GM12874 (cell line): ENCODE measurements around the gene OPALIN.

Experiments used
- TF ChIP-seq, protein P1 (sequence below): IDR thresholded peaks from 2 replicates; pipeline ENCODE4 v1.5.1; 2011; ENCODE audit warnings: low read depth, mild to moderate bottlenecking, control low read depth, low read length, moderate library complexity; ENCODE audit not compliant: insufficient read depth

Gene OPALIN

DNA sequence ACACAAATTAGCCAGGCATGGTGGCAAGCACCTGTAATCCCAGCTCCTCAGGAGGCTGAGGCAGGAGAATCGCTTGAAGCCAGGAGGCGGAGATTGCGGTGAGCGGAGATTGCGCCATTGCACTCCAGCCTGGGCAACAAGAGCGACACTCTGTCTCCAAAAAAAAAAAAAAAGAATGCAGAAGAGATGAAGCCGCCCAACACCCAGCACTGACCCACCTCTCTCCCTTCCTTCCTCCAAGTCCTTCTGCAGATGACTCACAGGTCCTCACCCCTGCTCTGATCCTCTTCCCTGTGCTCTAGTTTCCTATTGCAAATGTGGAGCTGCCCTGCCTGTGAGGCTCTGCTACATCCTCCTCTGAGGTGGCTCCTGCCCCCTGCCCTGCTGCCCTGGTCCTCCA is 22.0 kb upstream of the OPALIN start:
- TF ChIP-seq, protein P1, sequence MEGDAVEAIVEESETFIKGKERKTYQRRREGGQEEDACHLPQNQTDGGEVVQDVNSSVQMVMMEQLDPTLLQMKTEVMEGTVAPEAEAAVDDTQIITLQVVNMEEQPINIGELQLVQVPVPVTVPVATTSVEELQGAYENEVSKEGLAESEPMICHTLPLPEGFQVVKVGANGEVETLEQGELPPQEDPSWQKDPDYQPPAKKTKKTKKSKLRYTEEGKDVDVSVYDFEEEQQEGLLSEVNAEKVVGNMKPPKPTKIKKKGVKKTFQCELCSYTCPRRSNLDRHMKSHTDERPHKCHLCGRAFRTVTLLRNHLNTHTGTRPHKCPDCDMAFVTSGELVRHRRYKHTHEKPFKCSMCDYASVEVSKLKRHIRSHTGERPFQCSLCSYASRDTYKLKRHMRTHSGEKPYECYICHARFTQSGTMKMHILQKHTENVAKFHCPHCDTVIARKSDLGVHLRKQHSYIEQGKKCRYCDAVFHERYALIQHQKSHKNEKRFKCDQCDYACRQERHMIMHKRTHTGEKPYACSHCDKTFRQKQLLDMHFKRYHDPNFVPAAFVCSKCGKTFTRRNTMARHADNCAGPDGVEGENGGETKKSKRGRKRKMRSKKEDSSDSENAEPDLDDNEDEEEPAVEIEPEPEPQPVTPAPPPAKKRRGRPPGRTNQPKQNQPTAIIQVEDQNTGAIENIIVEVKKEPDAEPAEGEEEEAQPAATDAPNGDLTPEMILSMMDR = no peak

DNA sequence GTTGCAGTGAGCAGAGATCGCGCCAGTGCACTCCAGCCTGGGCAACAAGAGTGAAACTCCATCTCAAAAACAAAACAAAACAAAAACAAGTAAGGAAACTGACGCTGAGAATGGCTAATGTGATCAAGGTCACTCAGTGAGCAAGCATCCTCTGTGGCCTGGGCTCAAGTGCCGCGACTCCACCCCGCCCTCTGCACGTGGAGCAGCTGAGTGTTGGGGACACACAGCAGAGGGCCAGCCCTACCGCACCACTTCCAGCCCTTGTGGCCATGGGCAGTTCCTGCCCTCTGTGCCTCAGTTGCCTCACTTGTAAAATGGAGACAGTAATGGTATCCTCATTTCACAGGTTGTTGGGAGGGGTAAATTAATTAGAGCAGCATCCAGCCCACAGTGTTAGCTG is 21.0 kb upstream of the OPALIN start:
- TF ChIP-seq, protein P1 = no peak

DNA sequence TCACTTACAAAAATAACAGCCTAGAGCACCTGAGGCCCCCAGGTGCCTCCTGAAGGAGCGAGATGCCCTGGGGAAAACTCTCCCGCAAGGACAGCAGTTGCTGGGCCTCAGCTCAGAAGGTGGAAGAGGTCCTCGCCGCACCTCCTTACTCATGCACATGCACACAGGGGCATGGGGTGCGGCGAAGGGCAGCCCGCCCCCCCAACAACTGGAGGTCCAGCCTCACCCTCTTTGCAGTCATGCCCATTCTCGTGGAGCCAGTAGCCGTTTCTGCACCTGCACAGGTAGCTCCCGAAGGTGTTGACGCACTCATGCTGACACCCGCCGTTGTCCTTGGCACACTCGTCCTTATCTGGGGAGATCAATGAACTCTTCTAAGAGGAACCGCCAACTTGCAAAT is 19.9 kb upstream of the OPALIN start:
- TF ChIP-seq, protein P1 = no peak

DNA sequence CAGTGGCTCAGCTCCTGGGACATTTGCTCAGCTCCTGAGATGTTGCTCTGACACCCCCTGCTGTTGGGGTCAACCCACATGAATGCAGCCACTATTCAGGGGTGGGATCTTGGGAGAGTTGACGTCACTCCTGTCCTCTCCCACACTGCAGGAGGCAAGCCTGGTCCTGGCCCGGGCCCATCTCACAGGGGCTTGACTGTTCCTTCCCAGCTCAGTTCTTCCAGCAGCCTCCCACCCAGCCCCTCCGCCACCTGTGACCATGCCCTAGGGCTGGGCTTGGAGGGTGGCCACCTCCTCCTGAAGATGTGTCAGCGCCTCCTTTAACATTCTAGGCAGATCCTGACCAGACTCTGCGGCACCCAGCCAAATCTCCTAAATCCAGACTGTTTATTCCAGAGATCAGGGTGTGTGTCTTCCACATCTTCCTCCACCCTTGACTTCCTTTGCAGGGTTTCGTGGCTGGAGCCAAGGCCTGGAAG is 19.1 kb upstream of the OPALIN start:
- TF ChIP-seq, protein P1 = no peak

DNA sequence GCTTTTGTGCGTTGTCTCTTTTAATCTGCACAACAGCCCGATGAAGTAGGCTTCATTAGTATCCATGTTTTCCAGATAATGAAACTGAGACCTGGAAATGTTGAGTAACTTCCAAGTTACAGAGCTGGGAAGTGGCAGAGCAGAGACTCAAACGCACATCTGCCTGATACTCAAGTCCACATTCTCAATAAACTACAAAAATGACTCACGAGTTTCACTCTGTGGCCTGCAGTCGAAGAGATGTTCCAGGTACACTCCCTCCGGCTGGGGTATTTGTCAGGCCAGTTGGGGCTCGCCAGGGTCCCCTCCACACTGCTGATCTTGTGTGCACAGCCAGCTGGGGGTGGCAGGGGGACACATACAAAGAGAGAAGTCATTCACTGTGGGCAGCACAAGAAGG is 17.7 kb upstream of the OPALIN start:
- TF ChIP-seq, protein P1 = no peak

DNA sequence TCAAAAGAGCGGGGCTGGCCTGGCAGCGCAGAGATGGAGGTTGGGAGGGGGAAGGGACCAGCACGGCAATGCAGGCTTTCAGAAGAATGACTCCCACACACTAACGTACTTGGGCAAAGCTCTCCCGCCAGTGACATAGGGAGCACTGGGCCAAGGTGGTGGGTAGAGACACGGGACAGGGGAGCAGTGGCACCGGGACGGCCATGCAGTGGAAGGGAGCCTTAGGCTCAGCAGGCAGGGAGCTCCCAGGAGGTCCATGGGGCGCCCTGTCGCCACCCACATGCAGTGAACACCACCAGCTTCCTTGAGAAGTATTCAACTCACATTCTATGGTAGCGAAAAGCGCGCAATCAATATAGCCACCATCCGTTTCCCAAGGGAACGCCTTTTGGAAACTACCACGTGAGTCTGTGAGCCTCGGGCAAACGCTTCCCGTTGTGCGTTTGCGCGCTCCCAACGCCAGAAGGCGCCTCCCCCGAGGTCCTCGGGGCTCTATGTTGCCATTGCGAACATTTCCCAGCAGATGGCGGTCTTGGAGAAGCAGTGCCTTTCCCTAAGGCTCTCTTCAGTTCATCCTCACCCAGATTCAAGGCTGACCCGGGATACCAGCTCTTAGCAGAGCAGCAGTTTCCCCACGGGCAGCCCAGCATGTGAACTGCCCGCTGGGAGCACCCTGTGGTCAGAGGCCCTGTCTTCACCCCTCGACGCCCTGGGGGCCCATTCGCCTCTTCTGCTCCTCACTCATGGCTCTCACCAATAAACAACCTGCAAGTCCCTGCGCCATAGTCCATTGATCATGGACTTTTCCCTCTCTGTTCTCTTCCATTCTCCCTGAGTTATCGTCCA is 16.4 kb upstream of the OPALIN start:
- TF ChIP-seq, protein P1 = peak; percentile 97

DNA sequence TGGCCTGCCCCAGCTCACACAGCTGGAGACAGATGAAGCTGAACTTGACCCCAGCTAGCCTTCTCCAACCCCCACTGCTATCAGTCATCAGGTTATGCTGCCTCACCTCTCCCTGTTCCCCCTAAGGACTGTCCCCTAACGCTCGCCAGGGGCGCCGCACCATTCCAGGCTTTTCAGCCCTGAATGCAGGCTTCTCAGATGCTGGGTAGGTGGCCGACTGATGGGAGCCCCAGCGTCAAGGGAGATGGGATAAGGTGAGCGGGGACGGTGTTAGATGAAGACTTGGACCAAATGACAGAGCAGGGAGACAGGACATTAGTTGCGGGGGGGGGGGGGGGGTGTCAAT is 15.8 kb upstream of the OPALIN start:
- TF ChIP-seq, protein P1 = no peak
